ENCODE measurements around the gene VARS1. TPM values are rescaled to one million over a fixed set of nuclear protein-coding genes. Genes with fewer than 3 reads are reported as not detected.

VARS1 gene
- total and polyA plus RNA-seq, 2 of the 8 experiments (the other 6 are each of a cell fraction or from before 2014, with no cell fraction given): 53.5 to 162 TPM

DNA sequence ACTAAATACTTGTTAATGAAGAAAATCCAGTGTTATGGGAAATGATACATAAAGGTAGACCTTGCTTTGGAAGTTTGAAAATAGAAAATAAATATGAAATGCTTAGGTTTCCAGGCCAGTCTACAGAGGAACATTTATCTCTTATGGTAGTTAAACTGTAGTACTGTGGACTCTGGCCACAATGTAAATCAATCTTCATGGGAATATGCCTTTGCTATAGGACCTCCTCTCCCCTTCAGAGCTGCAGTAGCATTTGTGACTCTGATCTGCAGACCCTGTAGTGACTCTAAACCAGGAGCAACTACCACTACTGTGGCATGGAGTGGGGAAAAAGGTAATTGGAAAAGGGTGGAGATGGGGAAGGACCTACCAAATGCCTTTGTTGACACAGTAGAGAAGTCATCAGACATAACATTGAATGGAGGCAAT lies 24.3 kb upstream of the VARS1 start:
- POLR2A ChIA-PET (ENCODE audit: partially characterized antibody): interaction anchor here (0.6 to 10.9 kb wide), 7 partner anchors 8 to 25 kb away, joined by 3 to 136 read pairs (median 4); partner anchors contain the start of genes HSPA1B and VARS1
- H3K23me2 ChIP-seq (ENCODE audit: low read depth, low read length): peaks cover 10% of the 10 kb centered on the region

More for the DNA sequence above, 24.3 kb upstream of the VARS1 start:
- Histone ChIP-seq H3K27me3 (replicated peaks in 1 of 4; ENCODE audit: control insufficient read depth in 3 of 4, extremely low read depth in 1 of 4, insufficient read depth in 3 of 4, low read length in 3 of 4) (no peaks in the 10 kb centered on the region; a peak in 1 of 7 replicates), H2BK15ac (ENCODE audit: low read length) (no peak overlapping the region), H3K4me2 (ENCODE audit: insufficient read depth in 1 of 2, low read depth in 2 of 2, low read length in 2 of 2) (no peak overlapping the region; a peak in 1 of 4 replicates), H3K18ac (ENCODE audit: extremely low read depth, low read length) (no peak overlapping the region), H3K4ac (replicated peaks; ENCODE audit: insufficient read length, low read depth, low read length) (no peak overlapping the region), H4K8ac (ENCODE audit: extremely low read depth, insufficient read depth, low read length) (no peak overlapping the region), H3K9me3 (ENCODE audit: insufficient read depth in 2 of 2, low read depth in 1 of 2, low read length in 1 of 2) (no peaks in the 10 kb centered on the region), H4K91ac (replicated peaks; ENCODE audit: insufficient read length, low read length) (no peak overlapping the region), H3K4me3 (ENCODE audit: extremely low read depth in 1 of 4, insufficient read depth in 2 of 4, low read depth in 3 of 4, low read length in 4 of 4) (no peak overlapping the region), H2BK5ac (ENCODE audit: low read depth, low read length) (no peak overlapping the region), H2AK5ac (ENCODE audit: low read depth, low read length) (no peak overlapping the region; the same call in 1 of the 2 replicates), H4K20me1 (replicated peaks in 1 of 2; ENCODE audit: control insufficient read depth in 1 of 2, insufficient read depth in 2 of 2, low read length in 2 of 2) (no peaks in the 10 kb centered on the region), H3K4me1 (replicated peaks in 1 of 4; ENCODE audit: control insufficient read depth in 3 of 4, insufficient read depth in 4 of 4, low read length in 3 of 4) (peaks cover 0 to 5% (median 1%) of the 10 kb centered on the region in 4 experiments; a peak in 5 of 7 replicates), H3K14ac (ENCODE audit: insufficient read length) (no peak overlapping the region), H3K27ac (ENCODE audit: low read depth, low read length) (no peak overlapping the region), H2BK12ac (ENCODE audit: low read depth, low read length) (no peak overlapping the region; the same call in 1 of the 2 replicates), H2BK20ac (ENCODE audit: low read length) (no peak overlapping the region), H4K5ac (ENCODE audit: insufficient read length, low read depth, low read length) (no peak overlapping the region), H2AFZ (ENCODE audit: low read length) (no peak overlapping the region), H3K79me1 (ENCODE audit: low read depth, low read length) (peaks cover 2% of the 10 kb centered on the region; the same call in 1 of the 2 replicates), H3K9ac (replicated peaks in 1 of 4; ENCODE audit: extremely low read depth in 1 of 4, low read depth in 3 of 4, low read length in 3 of 4) (no peak overlapping the region), H3K79me2 (ENCODE audit: control insufficient read depth in 1 of 2, insufficient read depth in 2 of 2, low read length in 2 of 2) (peaks cover 0 to 5% of the 10 kb centered on the region in 2 experiments; a peak in 1 of 4 replicates), H3K23ac (ENCODE audit: insufficient read length) (no peak overlapping the region), H3K56ac (replicated peaks; ENCODE audit: insufficient read length, low read depth, low read length) (no peak overlapping the region), H3K36me3 (ENCODE audit: control insufficient read depth in 2 of 4, insufficient read depth in 4 of 4, low read length in 3 of 4) (no peaks in the 10 kb centered on the region), H2BK120ac (replicated peaks; ENCODE audit: low read depth, low read length) (no peak overlapping the region)
- TF ChIP-seq SUZ12 (IDR thresholded peaks at IDR 0.05; ENCODE audit: low read length): no peak
- FAIRE-seq (no peak), DNase-seq (ENCODE audit: low read depth in 1 of 2, low spot score in 2 of 2) (no peak)
- CTCF ChIA-PET (ENCODE audit: partially characterized antibody): interaction anchor here (0.6 to 2.6 kb wide), 8 partner anchors 10 to 161 kb away, joined by 3 to 11 read pairs (median 4); no protein-coding TSS in a partner anchor
